Measurements from ENCODE around the gene MACO1.
"Not testable (repeated sequence)": the region's sequence is repeated elsewhere in the genome, so short reads cannot be mapped to it uniquely, and the experiment has no call there.

MACO1 gene

DNA sequence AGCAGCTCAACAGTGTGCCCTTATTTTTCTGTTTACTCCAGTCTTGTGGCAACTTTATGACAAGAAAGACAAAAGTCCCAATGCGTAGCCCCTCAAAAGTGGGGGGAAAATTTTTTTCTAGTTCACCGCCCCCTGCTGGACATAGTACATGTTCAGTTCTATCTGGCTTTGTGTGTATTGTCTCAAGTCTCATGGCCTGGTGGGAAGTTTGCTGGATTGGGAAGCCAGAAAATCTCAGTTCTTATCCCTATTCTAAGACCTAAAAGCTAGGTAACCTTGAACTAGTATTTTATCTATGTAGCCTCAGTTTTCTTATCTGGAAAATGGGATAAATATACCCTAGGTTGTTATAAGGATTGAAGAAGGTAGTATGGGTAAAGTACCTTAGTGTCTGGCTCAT, 56.9 kb downstream of the MACO1 start:
- no peak for DNase-seq (ENCODE audit: low read depth)

GRCh38 chr1:25492323-25492722, 61.6 kb downstream of the MACO1 start:
- DNase-seq (ENCODE audit: low read depth) = no peak

DNA sequence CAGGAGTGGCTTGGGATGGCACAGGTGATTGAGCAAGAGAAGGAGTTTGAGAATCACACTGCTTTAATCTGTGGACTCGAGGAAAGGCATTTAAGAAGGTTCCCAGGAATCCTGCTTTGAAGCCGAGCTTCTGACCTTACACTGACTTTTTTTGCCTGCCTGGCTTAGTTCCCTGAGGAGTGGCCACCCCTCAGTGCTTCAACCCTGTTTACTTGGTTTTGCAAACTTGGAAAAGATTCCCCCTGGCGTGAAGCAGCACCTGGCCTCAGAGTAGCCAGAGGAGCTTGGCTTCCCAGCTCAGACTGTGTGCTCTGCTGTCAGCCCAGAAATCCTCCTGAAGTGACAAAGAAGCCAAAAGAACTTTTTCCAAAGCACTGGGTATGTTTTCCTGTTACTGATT, 64.3 kb downstream of the MACO1 start:
- no peak for DNase-seq (ENCODE audit: low read depth)

GRCh38 chr1:25500694-25501093, 70.0 kb downstream of the MACO1 start:
- no peak for DNase-seq (ENCODE audit: low read depth)

- DNase-seq (ENCODE audit: low read depth) = peak; percentile 41
Measured at GRCh38 chr1:25501235-25502058, 70.8 kb downstream of the MACO1 start.

- no peak for DNase-seq (ENCODE audit: low read depth)
Measured at GRCh38 chr1:25502957-25503356, 72.3 kb downstream of the MACO1 start.

- DNase-seq (ENCODE audit: low read depth) = no peak
Measured at GRCh38 chr1:25503551-25504426, 73.1 kb downstream of the MACO1 start.

GRCh38 chr1:25504706-25505595, 74.3 kb downstream of the MACO1 start:
- no peak for DNase-seq (ENCODE audit: low read depth)

GRCh38 chr1:25505656-25506385, 75.1 kb downstream of the MACO1 start:
- no peak for DNase-seq (ENCODE audit: low read depth)

GRCh38 chr1:25506566-25507463, 76.1 kb downstream of the MACO1 start:
- DNase-seq (ENCODE audit: low read depth) = not testable (repeated sequence)

DNA sequence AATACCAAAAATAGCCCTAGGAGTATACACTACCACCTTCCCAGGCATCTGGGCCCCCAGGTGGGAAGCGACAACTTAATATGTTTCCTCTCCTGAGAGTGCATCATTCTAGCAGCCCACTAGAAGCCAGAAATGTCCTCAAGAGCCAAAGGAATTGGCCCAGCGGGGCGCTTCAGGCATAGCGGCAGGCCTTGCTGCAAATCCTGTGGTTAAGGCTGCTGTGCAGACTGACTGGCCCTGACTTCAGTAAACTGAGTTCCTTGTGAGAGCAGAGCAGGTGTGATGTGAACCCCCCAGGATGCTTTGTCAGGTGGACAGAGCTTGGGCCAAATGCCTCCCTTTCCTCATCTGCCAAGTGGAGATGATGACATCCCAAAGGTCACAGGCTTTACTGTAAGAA, 83.0 kb downstream of the MACO1 start:
- no peak for DNase-seq (ENCODE audit: low read depth)

GRCh38 chr1:25515033-25515432, 84.3 kb downstream of the MACO1 start:
- DNase-seq (ENCODE audit: low read depth) = no peak

DNA sequence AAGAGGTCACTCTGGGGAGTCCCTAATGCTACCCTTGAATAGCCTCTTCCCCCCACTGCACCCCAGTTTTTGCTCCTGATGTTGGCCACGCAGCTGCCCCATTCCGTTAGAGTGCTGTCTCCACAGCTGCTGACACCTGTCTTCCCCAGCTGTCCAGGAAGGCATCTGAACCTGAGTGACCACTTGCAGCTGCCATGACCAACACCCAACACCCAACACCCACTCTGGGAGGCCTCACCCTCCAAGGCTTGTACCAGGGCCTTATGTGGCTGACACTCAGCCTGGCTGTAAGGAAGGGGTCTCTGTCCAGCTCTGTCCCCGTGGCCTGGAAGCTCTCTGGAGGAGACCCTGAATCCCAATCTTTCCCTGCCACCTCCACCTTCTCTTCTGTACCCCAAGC, 86.0 kb downstream of the MACO1 start:
- DNase-seq (ENCODE audit: low read depth) = no peak

DNA sequence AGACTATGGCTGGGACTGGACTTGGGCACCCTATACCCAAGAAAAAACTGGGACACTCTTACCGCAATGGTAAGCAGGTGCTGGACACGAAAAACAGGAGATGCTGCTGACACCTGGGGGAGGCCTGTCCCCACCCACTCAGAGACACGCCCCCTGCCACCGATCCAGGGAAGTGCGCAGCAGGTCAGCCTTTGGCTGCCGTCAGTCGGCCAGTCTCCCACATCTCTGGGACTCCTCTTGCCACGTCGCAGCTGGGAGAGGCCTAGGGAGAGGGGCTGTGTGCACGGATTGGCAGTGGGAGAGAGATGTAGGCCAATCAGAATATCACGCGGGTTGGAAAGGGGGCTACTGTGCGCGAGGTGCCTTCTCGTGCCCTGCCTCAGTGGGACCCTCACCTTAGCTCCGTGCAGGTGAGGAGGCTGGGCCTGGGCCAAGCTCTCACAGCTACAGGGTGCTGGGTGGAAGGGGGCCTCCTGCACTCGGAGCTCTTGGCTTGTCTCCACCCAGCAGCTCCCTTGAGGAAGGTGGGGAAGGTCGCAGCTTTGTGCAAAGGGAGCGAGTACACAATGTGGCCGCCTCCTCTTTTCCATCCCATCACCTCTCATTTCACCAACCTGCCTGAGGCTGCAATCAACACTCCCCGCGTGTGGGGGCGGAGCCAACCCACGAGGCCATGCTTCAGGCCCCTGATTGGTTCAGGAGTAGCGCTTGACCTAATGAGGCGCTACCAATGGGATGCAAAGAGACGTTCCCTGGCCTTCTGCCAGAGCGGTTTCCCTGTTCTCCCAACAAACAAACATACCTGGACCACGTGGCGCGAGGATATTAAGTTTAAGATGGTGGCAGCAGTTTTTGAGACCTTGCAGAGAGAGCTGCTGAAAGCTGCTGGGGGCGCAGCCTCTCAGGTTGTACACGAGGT, 87.0 kb downstream of the MACO1 start:
- DNase-seq (ENCODE audit: low read depth) = no peak

DNA sequence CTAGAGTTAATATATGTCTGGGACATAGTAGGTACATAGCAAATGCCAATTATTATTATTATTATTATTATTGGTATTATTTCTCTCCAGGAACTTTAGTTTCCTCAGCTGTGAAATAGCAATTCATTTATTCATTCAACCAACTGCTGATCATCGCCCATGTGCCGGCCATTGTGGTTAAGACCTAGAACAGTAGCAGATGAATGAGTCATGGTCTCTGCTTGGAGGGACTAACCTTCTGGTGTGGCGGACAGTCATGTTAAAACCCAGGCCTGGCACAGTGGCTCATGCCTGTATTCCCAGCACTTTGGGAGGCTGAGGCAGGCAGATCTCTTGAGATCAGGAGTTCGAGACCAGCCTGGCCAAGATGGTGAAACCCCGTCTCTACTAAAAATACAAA, 88.9 kb downstream of the MACO1 start:
- DNase-seq (ENCODE audit: low read depth) = peak; percentile 52

DNA sequence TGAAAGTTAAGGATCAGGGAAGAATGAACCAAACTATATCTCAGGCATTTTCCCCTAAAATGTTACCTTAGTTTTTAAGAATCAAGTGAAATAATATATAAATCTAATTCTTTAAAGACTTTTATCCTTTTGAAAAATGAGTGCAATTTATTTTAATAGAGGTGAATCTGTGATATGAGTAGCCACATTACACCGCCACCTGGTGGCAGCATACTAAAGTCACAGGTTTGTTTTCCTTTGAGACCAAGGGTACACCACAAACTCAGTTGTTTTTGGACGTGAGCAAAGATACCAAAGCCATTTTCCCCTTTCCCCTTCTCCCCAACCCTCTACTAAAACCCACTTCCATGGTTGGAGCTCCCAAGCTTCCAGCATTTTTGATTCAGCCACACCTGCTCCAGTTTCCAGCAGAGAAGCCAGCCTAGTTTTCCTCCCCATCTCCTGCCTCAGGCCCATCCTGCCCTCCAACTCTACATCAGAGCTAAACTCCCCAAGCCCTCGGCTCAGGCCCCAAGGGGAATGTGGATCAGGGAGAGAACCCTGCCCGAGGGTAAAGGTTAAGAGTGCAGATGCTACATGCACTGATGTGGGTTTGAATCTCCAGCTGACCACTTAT, 89.9 kb downstream of the MACO1 start:
- no peak for DNase-seq (ENCODE audit: low read depth)

- no peak for DNase-seq (ENCODE audit: low read depth)
Measured at GRCh38 chr1:25522031-25522655, 91.4 kb downstream of the MACO1 start.

GRCh38 chr1:25523542-25523941, 92.8 kb downstream of the MACO1 start:
- no peak for DNase-seq (ENCODE audit: low read depth)
